Measurements from ENCODE around the gene ZNF154.

ZNF154 gene

GRCh38 chr19:57709616-57710015 lies 612 bp upstream of the ZNF154 start:
- no peak for TF ChIP-seq CTCF (IDR thresholded peaks at IDR 0.05; ENCODE audit: low read depth, low read length)
- no peak overlapping the region for H3K4me3 ChIP-seq (replicated peaks in 1 of 2; ENCODE audit: low read depth in 2 of 2, low read length in 2 of 2)
- no peak for DNase-seq (ENCODE audit: low read depth in 2 of 2)

DNA sequence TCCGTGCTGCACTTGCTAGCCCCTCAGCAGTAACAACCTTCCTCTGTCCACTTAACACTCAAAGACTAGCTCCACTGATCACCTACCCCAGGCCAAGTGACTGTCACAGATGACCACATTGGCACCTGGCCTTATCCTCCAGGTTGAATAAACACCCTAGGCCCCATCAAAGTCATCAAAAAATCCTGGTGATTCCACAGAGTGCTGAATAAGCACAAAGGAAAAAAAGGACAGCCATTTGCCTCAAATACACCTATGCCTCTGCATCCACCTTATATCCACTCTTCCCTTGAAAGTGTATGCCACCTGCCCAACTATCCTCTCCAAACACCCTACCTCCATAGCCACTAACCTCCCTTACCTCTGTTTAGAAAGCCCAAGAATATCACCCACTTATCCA lies 2.7 kb downstream of the ZNF154 start:
- no peak overlapping the region for H3K4me3 ChIP-seq (replicated peaks in 1 of 2; ENCODE audit: low read depth in 2 of 2, low read length in 2 of 2)
- DNase-seq (ENCODE audit: low read depth in 2 of 2), result no peak
- TF ChIP-seq CTCF (IDR thresholded peaks at IDR 0.05; ENCODE audit: low read depth, low read length), result no peak

- H3K4me3 ChIP-seq (replicated peaks in 1 of 2; ENCODE audit: low read depth in 2 of 2, low read length in 2 of 2), result no peak overlapping the region
- DNase-seq (ENCODE audit: low read depth in 2 of 2), result no peak
- no peak for TF ChIP-seq CTCF (IDR thresholded peaks at IDR 0.05; ENCODE audit: low read depth, low read length)
Measured at GRCh38 chr19:57701625-57702024, 7.4 kb downstream of the ZNF154 start.

DNA sequence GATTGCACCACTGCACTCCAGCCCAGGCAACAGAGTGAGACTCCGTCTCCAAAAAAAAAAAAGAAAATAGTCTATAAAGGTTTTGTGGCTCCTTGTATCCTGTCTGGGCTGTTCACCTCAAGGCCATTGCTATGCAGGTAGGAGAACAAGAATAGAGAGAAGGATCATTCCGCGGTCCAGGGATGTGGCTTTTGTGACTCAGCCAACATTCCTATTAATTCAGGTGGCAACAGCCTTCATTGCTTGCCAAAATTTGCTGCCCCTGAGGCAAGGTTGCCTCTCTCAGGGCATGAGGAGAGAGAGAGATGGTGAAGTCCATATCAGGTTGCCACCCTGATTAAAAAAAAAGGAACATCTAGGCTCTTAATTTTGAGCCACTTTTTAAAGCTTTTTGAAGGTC lies 19.3 kb downstream of the ZNF154 start:
- TF ChIP-seq CTCF (IDR thresholded peaks at IDR 0.05; ENCODE audit: low read depth, low read length), result no peak
- no peak overlapping the region for H3K4me3 ChIP-seq (replicated peaks in 1 of 2; ENCODE audit: low read depth in 2 of 2, low read length in 2 of 2)
- DNase-seq (ENCODE audit: low read depth in 2 of 2), result no peak

DNA sequence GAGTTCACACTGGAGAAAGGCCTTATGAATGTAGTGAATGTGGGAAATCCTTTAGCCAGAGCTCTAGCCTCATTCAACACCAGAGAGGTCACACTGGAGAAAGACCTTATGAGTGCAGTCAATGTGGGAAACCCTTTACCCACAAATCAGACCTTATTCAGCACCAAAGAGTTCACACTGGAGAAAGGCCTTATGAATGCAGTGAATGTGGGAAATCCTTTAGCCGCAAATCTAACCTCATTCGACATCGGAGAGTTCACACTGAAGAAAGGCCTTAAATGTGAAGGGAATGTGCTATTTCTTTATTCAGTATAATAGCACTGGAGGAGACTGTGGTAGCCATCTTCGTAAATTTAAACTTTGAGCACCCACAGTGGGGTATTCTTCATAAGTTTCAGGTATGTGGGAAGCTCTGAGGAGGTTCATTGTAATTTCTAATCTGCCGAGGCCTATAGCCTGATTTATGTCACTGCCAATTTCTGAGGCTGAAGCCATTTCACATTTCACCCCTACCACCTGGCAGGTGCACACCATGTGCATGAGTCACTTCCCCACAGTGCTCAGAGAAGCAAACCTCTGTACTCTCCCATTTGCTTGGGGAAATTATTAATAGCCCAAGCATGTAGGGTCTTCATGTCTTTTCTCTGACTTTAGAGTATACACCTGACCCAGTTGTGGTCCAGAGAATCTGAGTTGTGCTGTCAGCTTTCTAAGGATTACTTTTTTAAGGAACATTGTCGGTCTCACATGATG lies 20.8 kb downstream of the ZNF154 start:
- DNase-seq (ENCODE audit: low read depth in 2 of 2), result no peak
- no peak overlapping the region for H3K4me3 ChIP-seq (replicated peaks in 1 of 2; ENCODE audit: low read depth in 2 of 2, low read length in 2 of 2)
- TF ChIP-seq CTCF (IDR thresholded peaks at IDR 0.05; ENCODE audit: low read depth, low read length), result no peak

DNA sequence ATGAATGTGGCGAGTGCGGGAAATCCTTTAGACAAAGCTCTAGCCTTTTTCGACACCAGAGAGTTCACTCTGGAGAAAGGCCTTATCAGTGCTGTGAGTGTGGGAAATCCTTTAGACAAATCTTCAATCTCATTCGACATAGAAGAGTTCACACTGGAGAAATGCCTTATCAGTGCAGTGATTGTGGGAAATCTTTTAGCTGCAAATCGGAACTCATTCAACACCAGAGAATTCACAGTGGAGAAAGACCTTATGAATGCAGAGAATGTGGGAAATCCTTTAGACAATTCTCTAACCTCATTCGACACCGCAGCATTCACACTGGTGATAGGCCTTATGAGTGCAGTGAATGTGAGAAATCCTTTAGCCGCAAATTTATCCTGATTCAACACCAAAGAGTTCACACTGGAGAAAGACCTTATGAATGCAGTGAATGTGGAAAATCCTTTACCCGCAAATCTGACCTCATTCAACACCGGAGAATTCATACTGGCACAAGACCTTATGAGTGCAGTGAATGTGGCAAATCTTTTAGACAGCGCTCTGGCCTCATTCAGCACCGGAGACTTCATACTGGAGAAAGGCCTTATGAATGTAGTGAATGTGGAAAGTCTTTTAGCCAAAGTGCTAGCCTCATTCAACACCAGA lies 21.5 kb downstream of the ZNF154 start:
- no peak for TF ChIP-seq CTCF (IDR thresholded peaks at IDR 0.05; ENCODE audit: low read depth, low read length)
- no peak overlapping the region for H3K4me3 ChIP-seq (replicated peaks in 1 of 2; ENCODE audit: low read depth in 2 of 2, low read length in 2 of 2)
- peak in 1 of 2 donors; percentile 1 for DNase-seq (ENCODE audit: low read depth in 2 of 2)

Measured in cardiac fibroblast (primary cell).